DMS 273 treated with DMSO at 0.1 percent for 48 hours (cell line): Measurements from ENCODE around the gene NUDT4B.
"Not testable (repeated sequence)": the region's sequence is repeated elsewhere in the genome, so short reads cannot be mapped to it uniquely, and the experiment has no call there.

ENCODE experiments used
- DNase-seq: peaks from one replicate; lab custom pipeline; 2025; lab: John Stamatoyannopoulos, UW

Gene NUDT4B

GRCh38 chr1:148738667-148739066 is 9.9 kb upstream of the NUDT4B start:
- DNase-seq = not testable (repeated sequence)

GRCh38 chr1:148743200-148743599 is 5.4 kb upstream of the NUDT4B start:
- DNase-seq = not testable (repeated sequence)

GRCh38 chr1:148743726-148744720 is 4.6 kb upstream of the NUDT4B start:
- not testable (repeated sequence) for DNase-seq

DNA sequence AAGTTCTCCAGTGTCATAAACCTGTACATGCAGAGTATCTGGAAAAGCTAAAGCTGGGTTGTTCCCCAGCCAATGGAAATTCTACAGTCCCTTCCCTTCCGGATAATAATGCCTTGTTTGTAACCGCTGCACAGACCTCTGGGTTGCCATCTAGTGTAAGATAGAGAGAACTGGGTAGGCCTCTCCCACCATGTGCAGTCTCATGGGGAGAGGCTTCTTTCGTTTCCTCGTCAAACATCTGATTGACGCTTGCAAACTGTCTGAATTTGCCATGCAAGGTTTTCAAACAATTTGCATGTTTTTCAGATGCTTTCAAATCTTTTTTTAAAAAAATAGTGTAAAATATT is 734 bp downstream of the NUDT4B start:
- not testable (repeated sequence) for DNase-seq

DNA sequence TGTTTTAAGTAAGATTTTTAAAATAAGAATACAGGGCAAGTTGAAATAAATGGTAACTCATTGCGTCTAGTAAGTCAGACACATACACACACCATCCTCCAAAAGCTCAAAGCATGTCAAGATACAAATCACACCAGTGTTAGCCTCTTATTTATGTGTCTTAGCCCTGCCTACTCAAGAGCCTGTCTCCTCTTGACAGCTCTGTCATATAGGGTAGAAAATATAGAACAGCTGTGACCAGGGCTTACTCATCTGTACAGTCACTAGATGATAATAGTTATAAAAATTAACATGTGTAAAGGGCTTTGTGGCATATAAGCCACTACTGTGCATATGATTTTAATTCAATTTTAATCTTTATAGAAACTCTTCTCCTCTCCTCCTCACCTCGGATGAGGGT is 7.7 kb downstream of the NUDT4B start:
- not testable (repeated sequence) for DNase-seq

GRCh38 chr1:148757446-148757845 is 8.9 kb downstream of the NUDT4B start:
- not testable (repeated sequence) for DNase-seq

GRCh38 chr1:148758412-148758811 is 9.8 kb downstream of the NUDT4B start:
- DNase-seq = not testable (repeated sequence)

DNA sequence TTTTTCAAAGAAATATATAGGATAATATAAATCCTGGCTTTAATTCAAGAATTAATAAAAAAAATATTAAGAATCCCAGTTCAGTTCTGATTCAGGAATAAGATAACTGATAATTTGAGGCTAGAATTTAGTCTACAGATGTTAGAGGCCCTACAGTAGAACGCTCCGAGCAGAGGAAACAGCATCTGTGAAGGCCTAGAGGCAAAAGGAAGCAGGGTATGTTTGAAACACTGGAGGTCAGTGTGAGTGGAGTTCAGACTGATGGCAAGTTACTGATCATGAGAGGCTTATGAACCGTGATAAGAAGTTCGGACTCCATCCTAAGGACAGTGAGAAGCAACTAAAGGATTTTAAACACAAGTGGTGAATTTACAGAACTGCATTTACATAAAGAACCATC is 10.4 kb downstream of the NUDT4B start:
- DNase-seq = not testable (repeated sequence)

GRCh38 chr1:148759749-148760148 is 11.2 kb downstream of the NUDT4B start:
- DNase-seq = not testable (repeated sequence)

- not testable (repeated sequence) for DNase-seq
Observed at GRCh38 chr1:148760206-148760605, 11.6 kb downstream of the NUDT4B start.

GRCh38 chr1:148761360-148761759 is 12.8 kb downstream of the NUDT4B start:
- not testable (repeated sequence) for DNase-seq

- not testable (repeated sequence) for DNase-seq
Observed at GRCh38 chr1:148765238-148766019, 16.9 kb downstream of the NUDT4B start.

DNA sequence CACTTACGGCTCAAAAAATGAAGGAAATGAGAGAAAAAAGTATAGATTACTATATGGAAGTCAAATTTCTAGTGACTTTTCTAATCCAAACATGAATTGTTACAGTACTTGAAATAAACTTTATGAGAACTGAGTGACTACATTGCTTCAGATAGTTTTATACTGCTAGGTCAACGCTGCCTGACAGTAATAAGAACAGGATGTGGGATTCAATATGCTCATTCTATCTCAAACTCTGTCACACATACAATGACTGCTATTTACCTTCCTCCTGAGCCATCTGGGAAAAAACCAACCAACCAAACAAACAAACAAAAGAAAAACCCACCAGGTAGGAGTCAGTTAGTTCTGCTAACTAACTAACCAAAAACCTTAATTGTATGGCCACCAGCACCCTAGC is 20.0 kb downstream of the NUDT4B start:
- DNase-seq = not testable (repeated sequence)

DNA sequence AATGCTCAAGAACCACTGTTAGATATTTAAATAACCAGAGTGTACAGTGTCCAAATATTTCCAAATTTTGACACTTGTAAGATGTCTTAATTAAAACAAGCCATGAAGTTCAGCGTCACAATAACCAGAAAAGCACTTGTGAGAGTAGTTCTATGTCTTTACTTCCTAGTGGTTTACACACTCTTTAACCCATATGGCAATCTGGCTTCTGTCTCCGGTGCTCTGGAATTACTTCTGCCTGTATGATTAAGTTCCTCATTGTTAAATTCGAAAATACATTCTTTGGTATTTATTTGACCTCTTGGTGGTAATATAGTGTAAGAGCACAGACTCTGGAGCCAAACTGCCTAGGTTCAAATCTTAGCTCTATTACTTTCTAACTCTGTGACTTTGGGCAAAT is 20.9 kb downstream of the NUDT4B start:
- not testable (repeated sequence) for DNase-seq

DNA sequence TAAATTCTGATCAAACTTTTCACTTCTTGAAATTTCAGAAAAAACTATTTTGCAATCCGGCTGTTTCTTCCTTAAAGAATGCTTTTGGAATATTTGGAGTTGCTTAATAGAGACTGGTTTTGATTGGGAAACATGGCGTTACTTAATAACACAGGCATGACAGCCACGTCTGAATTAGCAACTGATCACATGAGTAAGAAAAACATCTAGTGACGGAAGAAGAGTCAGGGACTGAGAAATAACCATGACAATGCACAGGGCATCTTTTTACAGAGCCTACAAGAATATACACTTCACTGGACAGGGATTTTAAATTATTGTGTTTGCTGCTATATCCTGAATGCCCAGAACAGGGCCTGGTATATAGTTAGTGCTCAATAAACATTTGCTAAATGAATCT is 25.1 kb downstream of the NUDT4B start:
- DNase-seq = not testable (repeated sequence)

DNA sequence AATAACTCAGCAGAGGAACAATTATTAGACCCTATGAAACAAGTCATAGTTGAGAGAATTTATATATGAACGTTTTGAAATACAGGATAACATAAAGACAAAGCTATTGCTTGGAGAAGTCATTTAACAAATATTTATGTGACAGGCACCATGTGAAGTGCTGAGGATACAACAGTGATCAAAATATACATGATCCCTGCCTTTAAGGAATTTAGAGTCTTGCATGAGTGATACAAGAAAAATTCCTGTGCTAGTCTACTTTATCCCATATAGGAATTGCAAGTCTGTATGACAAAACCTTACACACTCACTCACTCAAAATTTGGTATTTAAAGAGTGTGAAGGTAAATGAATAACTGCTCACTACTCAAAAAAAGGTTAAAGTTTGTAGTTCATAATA is 25.5 kb downstream of the NUDT4B start:
- DNase-seq = not testable (repeated sequence)

GRCh38 chr1:148775263-148775662 is 26.7 kb downstream of the NUDT4B start:
- DNase-seq = not testable (repeated sequence)

- not testable (repeated sequence) for DNase-seq
Observed at GRCh38 chr1:148777649-148778048, 29.1 kb downstream of the NUDT4B start.

GRCh38 chr1:148780404-148780803 is 31.8 kb downstream of the NUDT4B start:
- DNase-seq = not testable (repeated sequence)

DNA sequence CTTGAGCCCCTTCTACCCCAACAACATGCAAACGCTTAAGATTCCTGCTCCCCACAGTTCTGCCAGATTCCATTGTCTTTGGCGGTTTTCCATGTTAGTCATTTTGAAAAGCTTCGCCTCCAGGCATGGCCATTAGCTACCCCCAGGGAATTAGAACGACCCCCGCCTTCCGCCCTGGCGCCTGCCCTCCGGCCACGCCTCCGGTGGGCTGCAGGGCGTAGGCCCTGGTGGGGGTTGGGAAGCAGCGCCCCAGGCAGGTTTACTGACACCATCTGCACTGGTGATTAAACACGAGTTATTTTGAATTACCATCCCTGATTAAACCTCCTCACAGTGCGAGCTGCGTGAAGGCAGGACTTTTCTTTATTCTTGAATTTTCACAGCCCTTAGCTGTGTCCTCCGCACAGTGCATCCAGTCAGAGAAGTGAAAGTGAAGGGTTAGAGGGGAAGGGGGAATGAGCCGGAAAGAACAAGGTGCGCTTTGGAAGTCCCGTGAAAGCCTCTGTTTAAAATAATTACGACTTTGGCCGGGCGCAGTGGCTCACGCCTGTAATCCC is 43.0 kb downstream of the NUDT4B start:
- DNase-seq = not testable (repeated sequence)

DNA sequence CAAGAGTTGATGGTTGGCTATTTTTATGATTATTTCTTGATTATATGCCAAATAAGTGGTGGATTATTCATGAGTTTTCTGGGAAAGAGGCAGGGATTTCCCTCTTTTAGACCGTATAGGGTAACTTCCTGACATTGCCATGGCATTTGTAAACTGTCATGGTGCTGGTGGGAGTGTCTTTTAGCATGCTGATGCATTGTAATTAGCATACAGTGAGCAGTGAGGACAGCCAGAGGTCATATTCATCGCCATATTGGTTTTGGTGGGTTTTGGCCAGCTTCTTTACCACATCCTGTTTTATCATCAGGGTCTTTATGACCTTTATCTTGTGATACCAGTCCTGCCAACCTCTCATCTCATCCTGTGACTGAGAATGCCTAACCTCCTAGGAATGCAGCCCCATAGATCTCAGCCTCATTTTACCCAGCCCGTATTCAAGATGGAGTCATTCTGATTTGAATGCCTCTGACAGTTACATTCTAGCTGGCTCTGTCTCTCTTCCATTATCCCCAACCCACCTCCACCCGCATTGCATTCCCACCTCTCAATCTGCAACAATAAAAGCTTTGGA is 45.3 kb downstream of the NUDT4B start:
- not testable (repeated sequence) for DNase-seq
